ENCODE data around the gene SINHCAF. TPM values are rescaled to one million over a fixed set of nuclear protein-coding genes. Genes with fewer than 3 reads are reported as not detected.

SINHCAF gene
- total and polyA plus RNA-seq, 8 donors, result 9.0 to 43.1 (median 21.2) TPM

- no peaks in the 10 kb centered on the region for H3K36me3 ChIP-seq
- no peak overlapping the region for H3K27ac ChIP-seq
- intact Hi-C loops (cut with DNase I), result no loop called here
- H3K27me3 ChIP-seq, result no peaks in the 10 kb centered on the region
- no peaks in the 10 kb centered on the region for H3K4me1 ChIP-seq
- no peak for FAIRE-seq
- WGBS, 2 donors, result 90 to 91% methylated on average over 2 of the region's 2 CpGs
- H3K9me3 ChIP-seq, result no peaks in the 10 kb centered on the region
- no peak for TF ChIP-seq CTCF (IDR thresholded peaks at IDR 0.05)
- no peak overlapping the region for H3K4me3 ChIP-seq
- DNase-seq, result no peak
- no peak for ATAC-seq
Observed at GRCh38 chr12:31267966-31268365, 58.0 kb downstream of the SINHCAF start.

GRCh38 chr12:31265722-31266121 is 60.2 kb downstream of the SINHCAF start:
- WGBS, 2 donors, result 73 to 77% methylated on average over 11 of the region's 11 CpGs

GRCh38 chr12:31263661-31264060 is 62.3 kb downstream of the SINHCAF start:
- Histone ChIP-seq H3K9me3 (no peaks in the 10 kb centered on the region), H3K27ac (no peak overlapping the region), H3K4me3 (no peak overlapping the region), H3K4me1 (no peaks in the 10 kb centered on the region), H3K27me3 (no peaks in the 10 kb centered on the region), H3K36me3 (no peaks in the 10 kb centered on the region)
- ATAC-seq (no peak), DNase-seq (no peak), FAIRE-seq (no peak)
- 94 to 97% methylated on average over 3 of the region's 3 CpGs for WGBS, 2 donors
- intact Hi-C loops (cut with DNase I), result no loop called here
- TF ChIP-seq CTCF (IDR thresholded peaks at IDR 0.05), result no peak

More at GRCh38 chr12:31265722-31266121, 60.2 kb downstream of the SINHCAF start:
- intact Hi-C loops (cut with DNase I), result no loop called here
- DNase-seq (no peak), ATAC-seq (no peak), FAIRE-seq (no peak)
- H3K9me3 ChIP-seq, result no peaks in the 10 kb centered on the region
- H3K27ac ChIP-seq, result no peak overlapping the region
- TF ChIP-seq CTCF (IDR thresholded peaks at IDR 0.05), result no peak
- H3K36me3 ChIP-seq, result no peaks in the 10 kb centered on the region
- H3K4me3 ChIP-seq, result no peak overlapping the region
- no peaks in the 10 kb centered on the region for H3K4me1 ChIP-seq
- H3K27me3 ChIP-seq, result no peaks in the 10 kb centered on the region

GRCh38 chr12:31261744-31262143 is 64.2 kb downstream of the SINHCAF start:
- no peak for TF ChIP-seq CTCF (IDR thresholded peaks at IDR 0.05)
- Histone ChIP-seq H3K4me1 (no peaks in the 10 kb centered on the region), H3K9me3 (no peaks in the 10 kb centered on the region), H3K27me3 (no peaks in the 10 kb centered on the region), H3K27ac (no peak overlapping the region), H3K4me3 (no peak overlapping the region), H3K36me3 (no peaks in the 10 kb centered on the region)
- no peak for DNase-seq
- intact Hi-C loops (cut with DNase I), result no loop called here
- no peak for ATAC-seq
- 96 to 99% methylated on average over 2 of the region's 2 CpGs for WGBS, 2 donors
- no peak for FAIRE-seq

- Histone ChIP-seq H3K27me3 (no peaks in the 10 kb centered on the region), H3K9me3 (no peaks in the 10 kb centered on the region), H3K4me3 (no peak overlapping the region), H3K4me1 (no peaks in the 10 kb centered on the region), H3K36me3 (no peaks in the 10 kb centered on the region), H3K27ac (no peak overlapping the region)
- WGBS, 2 donors, result 36 to 44% methylated on average over 2 of the region's 2 CpGs
- intact Hi-C loops (cut with DNase I), result no loop called here
- FAIRE-seq, result no peak
- TF ChIP-seq CTCF (IDR thresholded peaks at IDR 0.05), result no peak
- peak in 4 of 6 donors; percentile 14 to 52 (median 28) for DNase-seq
- ATAC-seq, result peak; percentile 50 to 90 (median 79)
Observed at GRCh38 chr12:31260840-31261239, 65.1 kb downstream of the SINHCAF start.
